Fibroblast of skin of back (primary cell): ENCODE data around the gene RAD18.
A peak's percentile ranks its signal among the peaks of the same experiment; 100 is the strongest.

Experiments
- DNase-seq: peaks from one replicate; pipeline ENCODE4 v3.0.0-alpha.2; 2013

RAD18 gene

DNA sequence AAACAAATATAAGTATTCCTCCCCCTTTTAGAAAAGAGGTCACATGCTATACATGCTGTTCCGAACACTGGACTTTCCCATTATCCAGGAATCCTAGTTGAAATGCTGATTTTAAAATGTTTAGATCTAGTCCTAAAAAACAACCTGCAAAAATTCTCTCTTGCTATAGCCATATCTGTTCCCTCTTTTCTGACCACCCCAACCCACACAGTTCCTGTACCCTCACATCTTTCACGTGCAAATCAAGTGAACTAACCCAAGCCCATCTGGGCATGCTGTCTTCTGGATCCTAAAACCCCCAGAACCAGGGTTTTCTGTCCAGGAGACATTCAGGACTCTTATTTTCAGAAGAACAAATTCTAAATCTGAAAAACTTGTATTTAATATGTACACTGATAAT is 67.4 kb downstream of the RAD18 start:
- DNase-seq: no peak

DNA sequence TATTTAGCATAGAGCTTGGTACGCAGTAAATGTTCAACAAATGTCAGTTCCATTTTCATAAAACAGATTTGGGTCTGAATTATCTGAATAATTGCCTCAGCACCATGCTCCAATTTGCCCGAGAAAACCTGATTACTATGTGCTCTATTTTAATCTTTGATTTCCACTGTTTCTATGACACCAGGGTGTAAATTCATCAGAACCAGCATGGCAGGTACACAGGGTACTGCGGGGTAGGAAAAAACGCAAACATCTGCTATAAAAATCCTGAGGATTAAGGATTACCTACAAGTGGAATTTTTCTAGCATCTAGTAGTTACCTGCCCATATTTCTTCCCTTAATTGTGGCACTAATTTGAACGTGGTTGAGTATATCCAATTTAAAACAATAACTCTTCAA is 70.3 kb downstream of the RAD18 start:
- no peak for DNase-seq

DNA sequence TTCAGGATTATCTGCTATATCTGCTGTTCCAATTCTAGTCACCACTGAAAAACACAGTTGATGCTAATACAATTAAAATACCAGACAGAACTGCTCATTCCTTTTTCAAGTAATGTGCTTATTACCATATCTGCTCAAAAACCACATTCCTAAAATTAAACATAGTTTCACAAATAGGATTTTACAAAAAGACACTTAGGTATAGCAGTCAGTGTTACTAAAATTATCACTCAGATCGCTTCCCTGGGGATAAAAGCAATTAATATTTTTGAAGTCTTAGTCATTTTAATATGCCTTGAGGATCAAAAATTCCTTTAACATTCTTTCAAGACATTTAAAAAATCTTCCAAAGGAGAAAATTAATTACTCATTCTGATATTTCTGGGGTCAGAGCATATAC is 71.5 kb downstream of the RAD18 start:
- peak; percentile 87 for DNase-seq

DNA sequence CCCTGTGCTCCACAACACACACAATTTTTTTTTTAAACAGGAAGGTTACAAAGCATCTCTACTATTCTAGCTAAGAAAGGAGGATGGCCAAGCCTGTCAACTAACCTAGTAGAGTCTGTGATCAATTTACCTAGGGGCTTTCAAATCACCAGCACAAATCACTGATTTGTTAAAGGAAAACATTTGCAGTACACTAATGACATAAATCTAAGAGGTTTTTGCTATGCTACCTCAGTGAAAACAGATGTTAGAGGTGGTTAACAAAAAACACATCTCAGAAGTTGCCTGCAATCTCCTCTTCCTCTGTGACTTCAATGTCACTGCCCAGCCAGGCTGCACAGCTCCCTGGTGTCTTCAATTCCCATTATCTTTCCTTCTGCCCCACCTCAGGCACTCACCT is 72.0 kb downstream of the RAD18 start:
- DNase-seq: peak; percentile 15

DNA sequence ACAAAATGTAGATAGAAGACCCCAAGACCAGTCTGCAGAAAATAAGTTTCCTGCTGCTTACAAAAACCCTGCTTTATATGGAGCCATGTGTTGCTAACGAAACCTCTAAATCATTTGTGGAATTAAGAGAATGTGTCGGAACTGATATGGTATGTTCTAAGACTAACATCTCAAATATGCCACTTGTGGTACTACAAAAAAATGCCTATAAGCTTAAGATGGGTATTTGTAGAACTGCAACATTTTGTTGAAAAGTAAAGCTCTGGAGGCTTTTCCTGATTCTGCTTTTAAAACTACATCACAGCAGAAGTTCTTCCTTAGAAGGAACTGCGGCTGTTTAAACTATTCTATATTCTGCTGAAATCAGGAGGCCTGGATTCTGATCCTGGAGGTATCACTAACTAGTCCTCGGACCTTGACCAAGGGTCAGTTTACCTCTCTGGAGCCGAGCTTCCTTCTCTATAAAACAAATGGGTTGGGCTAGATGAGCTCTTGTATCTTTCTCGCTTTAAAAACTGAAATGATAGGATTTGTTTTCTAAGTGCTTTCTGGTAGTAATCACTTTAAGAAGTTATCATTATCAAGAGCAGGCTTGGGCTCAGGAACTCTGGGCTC is 74.9 kb downstream of the RAD18 start:
- DNase-seq: peak; percentile 96

DNA sequence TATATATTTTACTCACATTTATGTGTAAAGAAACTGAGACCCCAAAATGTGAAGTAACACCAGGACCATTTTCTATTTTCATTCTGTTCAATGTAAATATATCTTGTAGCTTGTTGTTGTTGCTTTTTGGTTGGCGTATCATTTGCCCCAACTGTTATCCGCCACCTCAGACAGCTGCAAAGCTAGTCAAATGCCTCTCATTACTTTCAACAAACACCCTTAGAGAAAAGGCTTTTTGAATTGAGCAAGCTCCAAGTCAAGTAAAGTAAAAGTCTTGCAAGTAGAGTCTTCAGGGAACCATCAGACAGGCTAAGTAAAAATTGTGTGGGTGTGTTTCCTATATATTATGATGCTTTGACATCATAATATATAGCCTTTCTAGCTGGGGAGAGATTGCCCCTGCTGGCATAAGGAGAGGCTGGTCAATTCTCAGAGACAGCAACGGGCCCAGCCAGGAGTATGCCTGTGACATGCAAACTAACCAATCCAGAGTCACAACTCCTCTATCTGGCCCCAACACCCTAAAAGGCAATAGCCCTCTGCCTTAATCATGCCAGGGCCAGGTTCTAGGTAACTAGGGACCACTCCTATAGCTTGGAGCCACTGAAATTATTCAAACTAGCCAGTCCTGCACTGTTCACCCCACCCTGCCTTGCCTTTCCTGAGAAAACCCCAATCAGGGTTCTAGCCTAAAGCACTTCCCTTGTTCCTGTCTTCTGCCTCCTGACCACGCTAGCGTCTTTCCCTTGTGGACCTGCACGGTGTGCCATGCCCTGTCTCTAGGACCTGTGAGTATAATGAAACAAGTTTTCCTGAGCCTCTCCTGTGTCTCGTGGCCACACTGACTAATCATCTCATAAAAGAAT is 75.6 kb downstream of the RAD18 start:
- peak; percentile 74 for DNase-seq

DNA sequence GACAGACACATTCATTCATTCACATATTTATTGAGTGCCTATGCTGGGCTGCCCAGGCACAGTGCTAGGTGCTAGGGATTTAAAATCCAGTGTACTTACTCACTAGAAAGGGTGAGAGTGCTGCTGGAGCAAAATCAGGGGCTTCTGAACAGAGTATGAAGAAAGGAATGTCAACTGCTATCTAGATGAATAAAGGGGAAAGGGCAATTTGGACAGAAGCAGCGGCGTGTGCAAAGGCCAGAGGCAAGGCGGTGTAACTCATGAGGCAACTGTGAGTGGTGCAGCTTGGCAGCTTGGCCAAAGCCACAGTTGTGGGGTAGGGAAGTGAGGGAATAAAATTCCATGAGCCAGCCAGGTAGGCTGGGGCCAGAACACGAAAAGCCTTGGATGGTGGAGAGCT is 76.7 kb downstream of the RAD18 start:
- DNase-seq: peak; percentile 31

DNA sequence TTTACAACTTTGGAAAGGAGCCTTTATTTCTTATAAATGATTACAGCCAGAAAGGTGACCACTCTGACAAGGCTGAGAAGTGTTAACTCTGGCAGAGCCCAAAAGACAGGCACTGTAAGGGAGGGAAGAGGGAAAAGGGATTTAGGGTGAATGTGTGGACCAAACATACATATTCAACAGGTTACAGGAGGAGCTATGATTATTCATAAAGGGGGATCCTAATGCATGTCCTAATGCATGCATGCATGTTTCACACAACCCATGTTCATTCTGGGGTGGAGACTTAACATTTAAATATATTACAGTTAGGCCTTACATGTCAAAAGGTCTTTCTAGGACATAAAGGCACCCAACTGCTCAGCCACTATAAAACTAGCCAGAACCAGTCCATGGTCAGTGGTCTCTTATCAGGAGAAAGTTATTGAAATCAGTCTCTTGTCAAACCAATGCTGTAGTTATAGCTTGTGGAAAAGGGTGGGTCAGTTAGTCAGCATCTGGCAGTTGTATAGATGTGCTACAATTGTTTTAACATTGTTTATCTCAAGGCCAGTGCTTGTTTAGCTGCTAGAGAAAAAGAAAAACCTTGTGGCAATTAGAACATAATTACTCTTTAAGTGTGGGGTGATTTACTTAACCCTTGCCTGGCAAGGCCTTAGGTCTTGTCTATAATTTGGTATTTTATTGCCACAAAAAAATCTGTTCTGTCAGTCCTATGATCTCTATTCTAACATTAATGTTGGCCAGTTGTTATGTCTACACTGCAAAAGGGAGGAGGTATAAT is 77.5 kb downstream of the RAD18 start:
- no peak for DNase-seq

DNA sequence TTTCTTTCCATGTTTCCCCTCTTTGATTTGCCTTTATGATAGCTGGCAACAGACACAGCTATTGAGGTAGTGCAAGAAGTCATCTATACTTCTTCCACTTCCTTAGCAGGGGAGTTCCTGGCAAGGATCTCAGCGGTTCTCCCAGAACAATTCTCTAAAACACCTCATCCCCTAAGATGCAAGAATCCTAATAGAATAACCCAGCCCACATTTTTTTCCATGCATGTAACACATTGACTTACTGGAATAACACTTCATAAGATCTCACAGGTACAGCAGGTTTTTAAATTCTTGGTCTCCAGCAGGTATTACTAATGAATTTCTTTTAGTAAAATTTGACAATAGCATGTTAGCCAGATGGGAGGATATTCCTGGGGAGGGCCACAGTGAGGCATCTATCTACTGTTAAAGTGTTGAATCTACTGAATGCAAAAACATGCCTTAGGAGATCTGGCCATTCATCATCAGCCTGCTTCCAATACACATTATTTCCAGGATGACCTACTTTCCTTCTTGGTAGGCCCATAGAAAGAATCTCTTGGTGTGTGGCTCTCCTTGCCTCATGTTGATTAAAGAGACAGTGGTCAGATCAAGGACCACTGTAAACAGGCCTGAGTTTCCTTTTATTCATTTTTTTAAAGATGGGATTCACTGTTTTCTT is 78.5 kb downstream of the RAD18 start:
- peak; percentile 28 for DNase-seq

DNA sequence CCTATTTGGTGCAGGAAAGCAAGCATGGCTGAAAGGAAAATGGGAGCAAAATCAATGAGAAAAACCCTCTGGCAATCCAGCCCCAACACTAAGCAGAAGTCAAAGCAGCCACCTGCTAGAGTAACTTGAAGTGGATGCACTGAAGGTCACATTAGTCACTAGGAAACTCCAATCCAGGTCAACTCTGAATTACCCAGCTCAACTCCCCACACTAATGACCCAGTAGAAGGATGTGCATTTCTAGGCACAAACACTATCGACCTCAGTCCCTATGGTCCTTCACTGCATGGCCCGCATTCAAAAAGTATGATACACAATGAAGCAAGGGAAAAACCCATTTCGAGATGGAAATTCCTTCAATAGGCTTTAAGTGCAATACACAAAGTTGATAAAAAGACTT is 80.6 kb downstream of the RAD18 start:
- DNase-seq: no peak

DNA sequence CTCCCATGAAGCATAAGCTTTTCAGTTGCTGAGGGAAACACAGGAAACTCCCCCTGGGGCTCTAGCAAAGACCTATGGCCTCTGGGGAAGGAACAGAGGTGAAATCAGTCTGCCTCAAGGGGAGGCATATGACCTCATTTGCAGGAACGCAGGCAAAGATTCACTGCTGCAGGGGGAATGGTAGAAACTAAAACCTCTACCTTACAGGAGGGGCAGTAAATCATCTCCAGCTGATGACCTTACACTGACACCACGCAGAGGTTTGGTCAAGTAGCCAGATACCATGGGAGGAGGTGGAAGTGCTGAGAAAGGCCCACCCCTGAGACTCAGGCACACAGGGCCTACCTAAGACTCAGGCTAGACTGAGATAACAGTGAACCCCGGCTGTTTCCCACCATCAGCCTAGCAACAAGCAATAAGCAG is 81.1 kb downstream of the RAD18 start:
- DNase-seq: no peak

DNA sequence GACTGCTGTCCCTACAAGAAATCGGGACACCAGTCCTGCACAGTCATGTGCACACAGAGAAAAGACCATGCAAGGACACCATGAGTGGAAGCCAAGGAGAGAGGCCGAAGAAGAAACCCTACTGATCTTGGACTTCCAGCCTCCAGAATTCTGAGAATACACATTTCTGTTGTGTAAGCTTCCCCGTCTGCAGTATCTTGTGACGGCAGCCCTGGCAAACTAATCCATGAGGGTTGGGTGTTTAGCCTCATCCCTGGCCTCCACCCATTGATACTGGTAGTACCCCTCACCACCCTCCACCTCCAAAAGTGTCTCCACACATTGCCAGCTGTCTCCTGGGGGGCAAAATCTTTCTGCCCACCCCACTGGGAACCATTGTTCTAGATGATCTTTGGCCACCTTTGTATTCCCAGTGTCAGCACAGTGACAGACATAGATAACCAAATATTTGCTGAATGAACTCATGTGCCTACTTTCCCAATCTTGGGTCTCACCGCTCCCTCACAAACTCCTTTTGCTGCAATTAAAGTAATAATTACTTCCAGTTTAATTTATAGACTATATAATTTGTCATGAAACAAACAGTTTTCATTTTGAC is 83.8 kb downstream of the RAD18 start:
- no peak for DNase-seq

DNA sequence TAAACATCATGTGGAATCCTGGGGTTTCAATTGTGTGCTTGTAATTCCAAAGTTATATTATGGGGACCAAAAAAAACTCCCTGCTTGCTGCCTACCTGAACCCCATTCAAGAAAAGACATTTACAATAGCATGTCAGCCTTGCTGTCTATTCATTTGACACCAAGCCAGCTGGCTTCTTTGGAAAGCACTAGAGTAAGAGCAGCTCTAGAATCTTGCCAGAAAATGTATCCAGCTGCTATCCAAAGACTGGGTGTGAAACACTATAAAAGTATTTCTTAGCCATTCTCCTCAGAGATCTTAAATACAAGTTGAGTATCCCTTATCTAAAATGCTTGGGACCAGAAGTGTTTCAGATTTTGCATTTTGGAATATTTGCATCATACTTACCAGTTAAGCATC is 87.4 kb downstream of the RAD18 start:
- no peak for DNase-seq

DNA sequence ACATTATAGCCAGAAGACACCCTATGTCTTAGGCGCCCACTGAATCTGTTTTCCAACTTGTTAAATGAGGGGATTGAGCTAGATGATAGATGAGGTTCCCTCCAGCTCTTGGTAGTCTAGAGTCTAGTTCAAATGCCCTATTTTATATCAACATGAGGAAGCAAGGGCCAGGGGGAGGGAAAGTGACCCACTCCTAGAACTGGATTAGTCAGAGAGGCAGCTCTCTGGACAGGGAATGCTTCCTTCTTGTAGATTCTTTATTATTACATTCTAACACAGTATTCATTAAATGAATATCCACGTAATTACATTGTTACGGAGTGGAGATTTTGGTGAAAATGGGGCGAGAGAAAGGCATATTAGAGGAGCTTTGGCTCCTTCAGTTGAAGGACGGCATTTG is 89.5 kb downstream of the RAD18 start:
- peak; percentile 28 for DNase-seq

DNA sequence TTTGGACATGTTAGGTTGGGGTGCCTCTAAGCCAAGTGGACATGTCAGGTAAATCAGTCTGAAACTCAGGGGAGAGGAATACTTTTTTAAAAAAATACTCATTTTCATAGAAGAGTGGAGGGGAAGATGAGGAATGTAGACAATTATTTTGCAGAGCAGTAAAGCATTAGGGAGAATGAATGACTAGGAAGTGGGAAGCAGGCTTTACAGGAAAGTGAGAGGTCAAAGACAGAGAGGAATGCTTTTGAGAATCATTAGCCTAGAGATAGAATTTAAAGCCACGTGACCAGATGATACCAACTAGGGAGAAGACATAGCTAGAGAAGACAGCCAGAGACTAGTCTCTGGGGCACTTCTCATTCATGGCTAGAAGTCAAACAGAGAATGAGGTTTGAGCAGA is 91.0 kb downstream of the RAD18 start:
- DNase-seq: no peak

DNA sequence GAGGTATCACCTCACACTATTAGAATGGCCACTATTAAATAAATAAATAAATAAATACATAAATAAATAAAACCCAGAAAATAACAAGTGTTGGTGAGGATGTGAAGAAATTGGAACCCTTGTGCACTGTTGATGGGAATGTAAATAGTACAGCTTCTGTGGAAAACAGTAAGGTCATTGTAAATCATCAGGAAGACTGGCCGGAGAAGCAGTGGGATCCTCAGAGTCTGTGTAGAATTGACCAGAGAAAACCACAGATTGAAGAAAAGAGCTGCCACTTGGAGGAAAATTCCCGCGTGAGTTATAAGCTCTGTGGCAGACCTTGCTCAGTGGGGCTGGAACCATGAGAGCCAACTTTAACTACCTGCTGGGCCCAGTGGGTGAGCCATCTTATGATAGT is 92.0 kb downstream of the RAD18 start:
- no peak for DNase-seq

DNA sequence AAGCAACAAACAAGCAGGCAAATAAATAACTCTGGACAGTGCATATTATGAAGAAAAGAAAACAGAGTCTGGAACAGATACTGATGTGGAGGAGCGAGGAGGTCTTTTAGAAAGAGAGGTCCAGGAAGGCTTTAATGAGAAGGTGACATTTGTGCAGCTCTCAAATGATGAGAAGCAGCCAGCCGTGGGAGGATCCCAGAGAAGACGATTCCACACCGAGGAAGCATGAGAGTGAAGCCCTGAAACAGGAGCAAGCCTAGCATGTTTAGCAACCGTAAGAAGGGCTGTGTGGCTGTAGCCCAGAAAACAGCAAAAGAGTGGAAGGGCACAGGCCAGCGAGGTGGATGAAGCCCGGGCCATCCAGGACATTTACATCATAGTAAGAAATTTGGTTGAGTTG is 93.1 kb downstream of the RAD18 start:
- DNase-seq: no peak

DNA sequence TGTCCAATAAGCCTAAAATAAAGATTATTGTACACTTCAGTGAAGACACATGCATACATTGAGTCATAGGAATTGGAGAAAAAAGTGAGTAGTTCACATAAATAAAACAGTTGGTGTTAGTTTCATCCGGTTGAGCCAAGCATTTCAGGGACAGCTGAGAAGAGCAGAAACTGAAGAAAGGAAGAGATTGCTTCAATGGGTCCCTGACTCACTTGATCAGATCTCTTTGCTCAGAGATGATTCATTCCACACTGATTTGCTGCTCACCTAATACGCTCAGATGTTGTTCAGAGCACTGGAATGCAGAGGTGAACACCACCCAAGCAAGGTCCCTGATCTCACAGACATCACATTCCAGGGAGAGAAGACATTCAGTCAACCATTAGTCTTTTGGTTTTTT is 93.7 kb downstream of the RAD18 start:
- peak; percentile 95 for DNase-seq

DNA sequence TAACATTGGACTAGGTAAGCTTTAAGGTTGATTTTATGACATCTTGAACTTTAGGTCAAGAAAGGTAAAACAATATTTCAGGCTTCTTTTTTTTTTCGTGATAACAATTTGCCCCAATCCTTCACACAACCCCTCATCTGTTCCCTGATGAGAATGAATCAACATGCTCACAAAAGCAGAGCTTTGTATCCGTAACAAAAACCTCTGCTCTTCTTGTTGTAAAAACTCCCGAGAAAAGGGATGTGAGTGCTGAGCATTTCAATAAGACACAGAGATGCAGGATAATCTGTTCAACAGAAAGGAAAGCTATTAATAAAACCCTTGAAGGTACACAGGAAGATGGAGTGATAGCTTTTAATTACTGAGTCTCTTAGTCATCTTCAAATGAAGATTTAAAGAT is 94.3 kb downstream of the RAD18 start:
- DNase-seq: no peak

DNA sequence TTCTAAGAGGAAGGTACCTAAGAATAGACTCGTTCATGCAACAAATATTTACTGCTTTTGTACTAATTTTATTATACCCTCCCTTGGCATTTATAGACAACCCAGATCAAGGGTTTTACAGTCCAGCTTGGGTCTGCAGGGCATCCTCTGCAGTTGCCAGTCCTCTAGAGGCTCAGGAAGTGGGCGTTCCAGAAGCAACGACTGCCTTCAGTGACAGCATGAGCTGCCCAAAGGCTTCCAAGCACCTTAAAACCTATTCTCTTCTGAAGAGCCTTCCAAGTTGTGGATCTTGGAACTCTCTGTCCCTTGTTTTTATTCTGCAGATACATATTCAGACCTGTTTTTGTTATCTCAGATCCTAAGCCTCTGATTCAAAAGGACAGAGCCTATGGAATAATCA is 95.6 kb downstream of the RAD18 start:
- no peak for DNase-seq

DNA sequence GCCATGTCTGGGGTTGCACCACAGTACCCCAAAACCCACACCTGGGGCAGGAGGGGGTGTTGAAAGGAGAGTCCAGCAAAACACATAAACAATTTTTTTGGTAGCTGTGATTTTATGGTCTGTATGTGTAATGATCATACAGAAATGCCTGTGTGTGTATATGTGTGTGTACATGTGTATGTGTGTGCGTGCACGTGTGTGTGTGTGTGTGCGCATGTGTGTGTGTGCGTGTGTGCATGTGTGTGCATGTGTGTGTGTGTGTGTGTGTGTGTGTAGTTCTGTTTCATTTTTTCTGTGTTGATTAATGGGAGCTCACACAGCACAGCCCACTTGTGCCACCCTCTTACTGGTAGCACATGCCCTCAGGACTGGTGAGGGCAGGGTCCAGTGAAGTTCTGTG is 97.6 kb downstream of the RAD18 start:
- no peak for DNase-seq
